Activated CD4-positive, alpha-beta T cell treated with anti-CD3 and anti-CD28 coated beads, Interleukin-10, Interleukin-2, amounts not matched to agents 100 ng/mL and 50 ng/mL, durations not matched to agents 16 hours and 8 hours (primary cell): Measurements from ENCODE around the gene SPOP.
"Not testable (repeated sequence)": the region's sequence is repeated elsewhere in the genome, so short reads cannot be mapped to it uniquely, and the experiment has no call there.

Source experiments
- DNase-seq: peaks from one replicate; pipeline ENCODE4 v3.0.0-alpha.2; 2020

Gene SPOP

GRCh38 chr17:49677933-49678847 is at the start of gene SPOP:
TSS of gene SPOP (minus strand) at chr17:49678097. CDS start at chr17:49622810, 55,287 bp downstream.
- DNase-seq = peak; percentile 99

DNA sequence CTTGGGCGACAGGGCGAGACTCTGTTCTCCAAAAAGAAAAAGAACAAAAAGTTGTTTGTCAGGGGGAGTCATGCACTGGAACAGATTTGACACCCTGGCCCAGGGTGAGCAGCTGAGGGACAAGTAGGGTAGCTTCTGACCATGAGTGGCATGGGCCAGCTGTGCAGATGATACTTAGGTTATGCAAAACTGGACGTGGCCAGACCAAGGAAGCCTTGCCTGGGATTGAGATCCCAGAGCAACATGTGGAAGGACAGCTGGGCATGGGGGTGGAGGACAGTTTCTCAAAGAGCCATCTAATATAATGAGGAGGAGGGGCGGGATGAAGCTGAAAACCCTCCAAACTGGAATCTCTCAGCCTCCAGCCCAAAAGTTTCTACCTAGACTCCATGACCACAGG is 49.5 kb upstream of the SPOP start:
- no peak for DNase-seq

DNA sequence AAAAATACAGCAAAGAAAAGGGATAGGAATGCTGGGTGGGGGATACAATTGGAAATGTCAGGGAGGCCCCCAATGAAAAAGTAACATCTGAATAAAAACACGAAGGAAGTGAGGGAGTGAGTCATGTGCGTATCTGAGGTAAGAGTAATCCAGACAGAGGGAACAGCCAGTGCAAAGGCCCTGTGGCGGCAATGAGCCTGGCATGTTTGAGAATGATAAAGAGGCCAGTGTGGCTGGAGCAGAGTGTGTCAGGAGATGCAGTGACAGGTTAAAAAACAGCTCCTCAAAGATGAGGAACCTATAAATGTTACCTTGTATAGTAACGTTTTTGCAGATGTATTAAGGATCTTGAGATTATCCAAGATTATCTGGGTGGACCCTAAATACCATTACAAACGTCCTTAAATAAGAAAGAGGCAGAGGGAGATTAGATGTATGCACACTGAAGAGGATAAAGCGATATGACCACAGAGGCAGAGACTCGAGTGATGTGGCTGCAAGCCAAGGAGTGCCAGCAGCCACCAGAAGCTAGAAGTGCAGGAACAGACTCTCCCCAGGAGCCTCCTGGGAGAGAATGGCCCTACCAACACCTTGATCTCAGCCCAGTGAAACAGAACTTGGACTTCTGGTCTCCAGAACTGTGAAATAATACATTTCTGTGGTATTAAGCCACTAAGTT is 47.7 kb upstream of the SPOP start:
- no peak for DNase-seq

GRCh38 chr17:49724552-49724951 is 46.7 kb upstream of the SPOP start:
- DNase-seq = not testable (repeated sequence)

DNA sequence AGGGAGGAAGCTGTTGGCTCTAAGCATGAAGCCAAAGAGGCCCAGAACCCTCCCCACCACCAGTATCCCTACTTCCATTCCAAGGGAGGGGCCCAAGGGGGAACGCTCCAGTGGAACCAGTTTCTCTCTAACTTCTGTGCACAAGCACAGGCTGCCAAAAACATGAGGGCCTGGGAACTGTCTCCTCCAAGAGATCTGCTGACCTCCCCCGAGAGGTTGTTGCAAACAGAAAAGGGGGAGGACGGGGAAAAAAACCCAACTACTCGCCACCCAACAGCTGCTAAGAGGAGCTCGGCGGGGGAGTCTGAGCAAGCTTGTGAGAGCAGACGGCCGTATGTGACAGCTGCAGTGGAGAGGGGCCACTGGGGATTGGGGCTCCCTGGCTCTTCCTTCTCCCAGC is 45.5 kb upstream of the SPOP start:
- no peak for DNase-seq

GRCh38 chr17:49722066-49722465 is 44.2 kb upstream of the SPOP start:
- no peak for DNase-seq

- peak; percentile 80 for DNase-seq
Measured at GRCh38 chr17:49717371-49717861, 39.5 kb upstream of the SPOP start.

DNA sequence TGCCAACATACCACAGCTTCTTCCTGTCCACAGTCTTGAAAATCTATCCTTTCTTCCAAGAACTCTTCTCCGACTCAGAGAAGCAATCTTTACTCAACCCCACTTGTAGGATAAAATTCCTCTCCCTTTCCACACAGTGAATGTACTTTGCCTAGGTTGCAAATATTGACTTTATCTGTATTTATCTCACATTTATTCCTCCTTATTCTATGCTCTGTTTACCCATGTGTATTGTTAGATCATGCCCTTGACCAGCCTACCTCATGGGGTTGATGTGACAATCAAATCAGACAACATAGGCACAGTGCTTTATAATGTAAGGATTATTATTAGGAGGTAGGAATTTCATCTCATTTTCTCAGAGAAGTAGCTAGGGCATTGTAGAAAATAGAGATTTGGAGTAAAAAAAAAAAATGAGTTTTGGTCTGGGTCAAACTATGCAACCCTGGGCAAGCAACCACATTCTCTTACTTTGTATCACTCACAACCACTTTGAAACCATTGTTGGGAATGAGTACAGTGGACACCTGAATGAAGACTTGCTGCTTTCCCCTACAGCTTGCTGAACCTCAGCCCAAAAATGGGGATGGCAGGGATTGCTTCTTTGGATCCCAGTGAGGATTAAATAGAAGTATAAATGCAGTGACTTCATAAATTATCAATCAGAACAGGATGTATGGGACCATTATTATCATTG is 38.9 kb upstream of the SPOP start:
- DNase-seq = peak; percentile 50

GRCh38 chr17:49715717-49716279 is 37.9 kb upstream of the SPOP start:
- DNase-seq = peak; percentile 69

- peak; percentile 83 for DNase-seq
Measured at GRCh38 chr17:49715216-49715615, 37.3 kb upstream of the SPOP start.

- DNase-seq = no peak
Measured at GRCh38 chr17:49708515-49709183, 30.8 kb upstream of the SPOP start.

GRCh38 chr17:49707608-49708514 is 30.0 kb upstream of the SPOP start, which contains the start of gene SLC35B1:
TSS of gene SLC35B1 (minus strand) at chr17:49707964. CDS start at chr17:49707833, 131 bp downstream.
- DNase-seq = peak; percentile 99

DNA sequence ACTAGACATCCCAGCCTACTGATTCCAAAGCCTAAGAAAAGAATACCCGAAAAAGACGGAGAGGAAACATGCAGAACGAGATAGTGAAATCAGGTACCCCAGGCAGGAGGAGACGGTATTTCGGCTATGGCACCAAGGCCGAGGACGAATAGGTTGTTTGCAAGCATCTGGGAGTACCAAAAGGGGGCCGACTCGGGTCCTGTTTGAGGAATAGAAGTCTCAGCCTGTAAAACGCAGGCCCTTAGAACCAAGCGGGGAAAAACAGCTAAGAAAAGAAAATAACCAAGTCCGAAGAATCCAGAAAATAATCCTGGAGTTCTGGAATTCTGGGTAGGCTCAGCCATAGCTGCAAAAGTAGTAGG is 29.3 kb upstream of the SPOP start:
- no peak for DNase-seq

DNA sequence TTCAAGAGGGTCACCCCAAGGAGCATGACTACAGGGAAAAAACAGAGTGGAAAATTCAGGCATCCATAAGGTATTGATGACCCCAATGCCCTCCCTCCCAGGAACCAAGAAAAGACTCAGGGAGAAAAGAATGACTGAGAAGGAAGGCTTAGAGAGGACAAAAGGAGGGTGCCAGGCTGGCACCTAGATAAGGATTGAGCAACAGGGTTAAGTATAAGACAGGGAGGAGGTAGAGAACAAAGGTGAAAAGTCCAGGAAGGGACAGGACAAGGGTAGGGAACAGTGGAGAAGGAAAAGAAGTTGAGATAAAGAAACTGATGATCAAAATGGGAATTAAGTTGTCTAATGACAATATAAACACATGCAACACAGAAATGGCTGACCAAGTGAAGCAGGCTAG is 27.4 kb upstream of the SPOP start:
- DNase-seq = no peak

DNA sequence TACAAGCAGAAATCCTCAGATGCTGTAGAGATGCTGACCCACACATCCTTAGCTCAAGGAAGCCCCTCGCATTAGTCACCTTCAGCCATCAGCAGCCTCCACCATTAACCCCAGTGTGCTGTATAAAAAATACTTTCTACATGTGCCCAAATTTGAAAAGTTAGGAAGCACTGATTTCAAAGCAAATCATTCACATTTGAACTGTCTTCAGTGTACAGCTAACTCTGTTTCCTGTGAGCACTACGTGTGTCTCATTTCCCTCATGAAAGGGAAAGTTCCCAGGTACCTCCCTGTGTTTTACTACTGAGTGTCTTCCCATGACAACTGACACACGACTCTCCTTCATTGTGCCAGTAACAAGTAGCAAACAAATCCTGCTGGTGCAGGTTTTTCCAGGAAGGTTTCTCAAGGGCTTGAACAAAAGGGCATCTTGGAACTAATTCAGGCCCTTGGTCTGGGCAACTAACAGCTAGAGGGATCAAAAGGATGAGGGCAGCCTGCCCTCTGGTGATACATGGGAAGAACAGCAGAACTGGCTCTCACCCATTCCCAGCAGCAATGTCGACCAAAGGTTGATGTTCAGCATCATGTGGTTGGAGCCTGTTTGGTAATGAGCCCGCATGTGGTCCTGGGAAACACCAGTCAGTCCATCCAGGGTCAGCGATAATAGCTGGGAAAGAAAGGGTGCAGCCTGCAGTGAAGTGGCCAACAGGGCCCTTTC is 25.8 kb upstream of the SPOP start:
- peak; percentile 43 for DNase-seq

- DNase-seq = no peak
Measured at GRCh38 chr17:49700960-49701359, 23.1 kb upstream of the SPOP start.

- DNase-seq = no peak
Measured at GRCh38 chr17:49699966-49700575, 22.2 kb upstream of the SPOP start.

GRCh38 chr17:49698005-49698404 is 20.1 kb upstream of the SPOP start:
- DNase-seq = no peak

DNA sequence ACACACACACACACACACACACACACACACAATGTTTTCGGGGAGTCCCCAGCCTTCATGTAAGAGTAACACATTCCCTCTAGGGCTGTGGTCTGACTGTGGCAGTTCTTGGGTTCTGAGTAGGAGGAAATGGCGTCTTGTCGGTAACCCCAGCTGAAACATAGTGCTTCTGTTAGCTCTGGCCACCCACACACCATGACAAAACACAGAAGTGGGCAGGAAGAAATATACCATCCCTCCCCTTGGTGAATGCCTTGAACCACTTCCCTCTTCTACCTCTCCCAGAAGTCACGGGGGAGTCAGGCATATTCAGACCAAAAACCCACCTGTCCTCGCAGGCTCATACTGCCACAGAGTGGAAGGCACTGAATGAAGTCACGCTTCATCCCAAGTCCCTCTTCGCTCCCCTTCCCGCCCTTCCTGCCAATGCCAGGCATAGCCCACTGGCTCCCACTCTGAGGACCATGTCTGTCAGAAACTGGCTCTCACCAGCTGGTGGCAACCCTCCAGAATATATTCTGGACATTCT is 18.4 kb upstream of the SPOP start:
- peak; percentile 84 for DNase-seq

GRCh38 chr17:49695698-49696232 is 17.9 kb upstream of the SPOP start:
- DNase-seq = no peak
